GM23338 (cell line): ENCODE data around the gene FAM222A.

Source experiments
- CREB1 ChIP-seq: fragments of 250-450 bp; sonication (Bioruptor Pico); IDR thresholded peaks from 2 replicates; pipeline ENCODE4 v1.5.0; 2020; ENCODE audit warnings: low read depth, mild to moderate bottlenecking, moderate library complexity
- EZH2 ChIP-seq: fragments of 200-600 bp; sonication (generic); IDR thresholded peaks from one replicate; pipeline ENCODE4 v1.8.0; 2017; ENCODE audit warnings: antibody characterized with exemption, mild to moderate bottlenecking, low read depth; ENCODE audit not compliant: unreplicated experiment
- EZH2phosphoT487 ChIP-seq: fragments of 200-600 bp; sonication (generic); IDR thresholded peaks from one replicate; pipeline ENCODE4 v1.8.1; 2018; ENCODE audit warnings: antibody characterized with exemption; ENCODE audit not compliant: unreplicated experiment
- JUNB ChIP-seq: IDR thresholded peaks from one replicate; pipeline ENCODE4 v1.6.1; 2016; ENCODE audit warnings: antibody characterized with exemption; ENCODE audit not compliant: unreplicated experiment
- NANOG ChIP-seq: IDR thresholded peaks from 2 replicates; pipeline ENCODE4 v1.6.1; 2016; ENCODE audit warnings: antibody characterized with exemption, borderline replicate concordance
- POLR2AphosphoS5 ChIP-seq: IDR thresholded peaks from 2 replicates; pipeline ENCODE4 v1.6.1; 2016; ENCODE audit warnings: antibody characterized with exemption, low read depth
- STAT1 ChIP-seq: IDR thresholded peaks from one replicate; pipeline ENCODE4 v1.6.1; 2016; ENCODE audit warnings: antibody characterized with exemption; ENCODE audit not compliant: unreplicated experiment
- ZNF114 ChIP-seq: fragments of 250-450 bp; sonication (Bioruptor Pico); IDR thresholded peaks from 2 replicates; pipeline ENCODE4 v1.5.0; 2020; ENCODE audit warnings: mild to moderate bottlenecking, moderate library complexity
- ZNF331 ChIP-seq: fragments of 250-450 bp; sonication (Bioruptor Pico); IDR thresholded peaks from 2 replicates; pipeline ENCODE4 v1.5.0; 2020; ENCODE audit warnings: low read depth, mild to moderate bottlenecking, moderate library complexity
- ZNF462 ChIP-seq: fragments of 250-450 bp; sonication (Bioruptor Pico); IDR thresholded peaks from 2 replicates; pipeline ENCODE4 v1.5.0; 2020; ENCODE audit warnings: mild to moderate bottlenecking, moderate library complexity
- TF ChIP-seq, protein P1 (sequence below), 2 experiments: fragments of 200-600 bp in 1 of 2; sonication (generic) in 1 of 2; conservative IDR thresholded peaks; 2 replicates each; pipeline versions ENCODE4 v1.5.1 to v1.6.1; 2016 to 2017; ENCODE audit warnings: antibody characterized with exemption in 2 of 2, low read depth in 2 of 2, mild to moderate bottlenecking in 2 of 2, moderate library complexity in 1 of 2
- TF ChIP-seq, protein P2 (sequence below): IDR thresholded peaks from one replicate; pipeline ENCODE4 v1.6.1; 2018; ENCODE audit warnings: antibody characterized with exemption; ENCODE audit not compliant: unreplicated experiment
- TF ChIP-seq, protein P3 (sequence below): IDR thresholded peaks from 2 replicates; pipeline ENCODE4 v1.6.1; 2016; ENCODE audit warnings: antibody characterized with exemption

GRCh38 chr12:109707470-109707821 is 6.2 kb upstream of the FAM222A start:
- TF ChIP-seq, protein P1, sequence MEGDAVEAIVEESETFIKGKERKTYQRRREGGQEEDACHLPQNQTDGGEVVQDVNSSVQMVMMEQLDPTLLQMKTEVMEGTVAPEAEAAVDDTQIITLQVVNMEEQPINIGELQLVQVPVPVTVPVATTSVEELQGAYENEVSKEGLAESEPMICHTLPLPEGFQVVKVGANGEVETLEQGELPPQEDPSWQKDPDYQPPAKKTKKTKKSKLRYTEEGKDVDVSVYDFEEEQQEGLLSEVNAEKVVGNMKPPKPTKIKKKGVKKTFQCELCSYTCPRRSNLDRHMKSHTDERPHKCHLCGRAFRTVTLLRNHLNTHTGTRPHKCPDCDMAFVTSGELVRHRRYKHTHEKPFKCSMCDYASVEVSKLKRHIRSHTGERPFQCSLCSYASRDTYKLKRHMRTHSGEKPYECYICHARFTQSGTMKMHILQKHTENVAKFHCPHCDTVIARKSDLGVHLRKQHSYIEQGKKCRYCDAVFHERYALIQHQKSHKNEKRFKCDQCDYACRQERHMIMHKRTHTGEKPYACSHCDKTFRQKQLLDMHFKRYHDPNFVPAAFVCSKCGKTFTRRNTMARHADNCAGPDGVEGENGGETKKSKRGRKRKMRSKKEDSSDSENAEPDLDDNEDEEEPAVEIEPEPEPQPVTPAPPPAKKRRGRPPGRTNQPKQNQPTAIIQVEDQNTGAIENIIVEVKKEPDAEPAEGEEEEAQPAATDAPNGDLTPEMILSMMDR (conservative IDR thresholded peaks at IDR 0.05; ENCODE audit: low read depth in 2 of 2): no peak
- TF ChIP-seq, protein P2, sequence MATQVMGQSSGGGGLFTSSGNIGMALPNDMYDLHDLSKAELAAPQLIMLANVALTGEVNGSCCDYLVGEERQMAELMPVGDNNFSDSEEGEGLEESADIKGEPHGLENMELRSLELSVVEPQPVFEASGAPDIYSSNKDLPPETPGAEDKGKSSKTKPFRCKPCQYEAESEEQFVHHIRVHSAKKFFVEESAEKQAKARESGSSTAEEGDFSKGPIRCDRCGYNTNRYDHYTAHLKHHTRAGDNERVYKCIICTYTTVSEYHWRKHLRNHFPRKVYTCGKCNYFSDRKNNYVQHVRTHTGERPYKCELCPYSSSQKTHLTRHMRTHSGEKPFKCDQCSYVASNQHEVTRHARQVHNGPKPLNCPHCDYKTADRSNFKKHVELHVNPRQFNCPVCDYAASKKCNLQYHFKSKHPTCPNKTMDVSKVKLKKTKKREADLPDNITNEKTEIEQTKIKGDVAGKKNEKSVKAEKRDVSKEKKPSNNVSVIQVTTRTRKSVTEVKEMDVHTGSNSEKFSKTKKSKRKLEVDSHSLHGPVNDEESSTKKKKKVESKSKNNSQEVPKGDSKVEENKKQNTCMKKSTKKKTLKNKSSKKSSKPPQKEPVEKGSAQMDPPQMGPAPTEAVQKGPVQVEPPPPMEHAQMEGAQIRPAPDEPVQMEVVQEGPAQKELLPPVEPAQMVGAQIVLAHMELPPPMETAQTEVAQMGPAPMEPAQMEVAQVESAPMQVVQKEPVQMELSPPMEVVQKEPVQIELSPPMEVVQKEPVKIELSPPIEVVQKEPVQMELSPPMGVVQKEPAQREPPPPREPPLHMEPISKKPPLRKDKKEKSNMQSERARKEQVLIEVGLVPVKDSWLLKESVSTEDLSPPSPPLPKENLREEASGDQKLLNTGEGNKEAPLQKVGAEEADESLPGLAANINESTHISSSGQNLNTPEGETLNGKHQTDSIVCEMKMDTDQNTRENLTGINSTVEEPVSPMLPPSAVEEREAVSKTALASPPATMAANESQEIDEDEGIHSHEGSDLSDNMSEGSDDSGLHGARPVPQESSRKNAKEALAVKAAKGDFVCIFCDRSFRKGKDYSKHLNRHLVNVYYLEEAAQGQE: no peak
- TF ChIP-seq POLR2AphosphoS5: no peak
- no peak for TF ChIP-seq EZH2phosphoT487
- no peak for TF ChIP-seq EZH2
- TF ChIP-seq, protein P3, sequence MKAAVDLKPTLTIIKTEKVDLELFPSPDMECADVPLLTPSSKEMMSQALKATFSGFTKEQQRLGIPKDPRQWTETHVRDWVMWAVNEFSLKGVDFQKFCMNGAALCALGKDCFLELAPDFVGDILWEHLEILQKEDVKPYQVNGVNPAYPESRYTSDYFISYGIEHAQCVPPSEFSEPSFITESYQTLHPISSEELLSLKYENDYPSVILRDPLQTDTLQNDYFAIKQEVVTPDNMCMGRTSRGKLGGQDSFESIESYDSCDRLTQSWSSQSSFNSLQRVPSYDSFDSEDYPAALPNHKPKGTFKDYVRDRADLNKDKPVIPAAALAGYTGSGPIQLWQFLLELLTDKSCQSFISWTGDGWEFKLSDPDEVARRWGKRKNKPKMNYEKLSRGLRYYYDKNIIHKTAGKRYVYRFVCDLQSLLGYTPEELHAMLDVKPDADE: no peak
- no peak for TF ChIP-seq STAT1
- TF ChIP-seq CREB1 (CRISPR knock-in tag): no peak
- TF ChIP-seq JUNB: no peak
- no peak for TF ChIP-seq ZNF114 (CRISPR knock-in tag)
- no peak for TF ChIP-seq NANOG
- TF ChIP-seq ZNF331: no peak
- no peak for TF ChIP-seq ZNF462 (CRISPR knock-in tag)
